HepG2 (cell line): ENCODE measurements around the gene NTM. TPM values are rescaled to one million over a fixed set of nuclear protein-coding genes. Genes with fewer than 3 reads are reported as not detected.
"Not testable (repeated sequence)": the region's sequence is repeated elsewhere in the genome, so short reads cannot be mapped to it uniquely, and the experiment has no call there.

Experiments
- ATAC-seq: fragments of 200-7000 bp; cut with Tn5 transposase; 3 replicates; pipeline ENCODE4 v1.9.1; 2020; ENCODE audit warnings: mild to moderate bottlenecking, moderate library complexity
- BruUV-seq: library from RNA; stranded (reverse); fragments of 400-500 nt; replicated peaks from 2 replicates; lab custom pipeline; 2021; lab: Mats Ljungman, UMichigan
- CTCF ChIA-PET: fragments of 300-600 bp; formaldehyde crosslinking; extraction: SDS; loops from one replicate; lab custom pipeline; 2021; ENCODE audit warnings: low total read pairs, inconsistent platforms, low intra/inter-chr PET ratio; lab: Yijun Ruan, JAX
- POLR2A ChIA-PET: fragments of 350-600 bp; sonication (Branson Sonifier 250); formaldehyde crosslinking; loops from one replicate; lab custom pipeline; 2020; ENCODE audit warnings: antibody characterized with exemption, inconsistent platforms; lab: Yijun Ruan, JAX
- DNase-seq: peaks from one replicate; pipeline ENCODE4 v3.0.0-alpha.2; 2015; ENCODE audit warnings: low spot score
- FAIRE-seq: peaks from 3 replicates; lab custom pipeline; 2011; peaks lifted over from hg19 to GRCh38; lab: Jason Lieb, UNC
- H2AFZ ChIP-seq: one replicate; pipeline ENCODE4 v1.6.1; 2011; ENCODE audit warnings: low read length, inconsistent platforms
- H3K27ac ChIP-seq: fragments of 300-600 bp; 3 replicates; pipeline ENCODE4 v1.8.0; 2011; ENCODE audit warnings: mixed run types, mild to moderate bottlenecking, mixed read lengths, low read length, inconsistent platforms; ENCODE audit not compliant: insufficient read depth; ENCODE audit errors: extremely low read length
- H3K27me3 ChIP-seq, 2 experiments: fragments of 200-600 bp in 1 of 2; 2 replicates in 1 of 2; 3 replicates in 1 of 2; pipeline versions ENCODE4 v1.6.0 to v1.8.0; 2011; ENCODE audit warnings: low read length in 2 of 2, mild to moderate bottlenecking in 2 of 2, moderate library complexity in 2 of 2, inconsistent platforms in 1 of 2; ENCODE audit not compliant: insufficient read depth in 2 of 2, control insufficient read depth in 1 of 2
- H3K36me3 ChIP-seq, 2 experiments: fragments of 200-600 bp in 1 of 2; replicated peaks in 1 of 2; 2 replicates in 1 of 2; 3 replicates in 1 of 2; pipeline versions ENCODE4 v1.5.1 to v1.8.0; 2011; ENCODE audit warnings: low read length in 2 of 2, inconsistent platforms in 1 of 2; ENCODE audit not compliant: insufficient read depth in 2 of 2, control insufficient read depth in 1 of 2
- H3K4me1 ChIP-seq: 2 replicates; pipeline ENCODE4 v1.5.1; 2012; ENCODE audit warnings: low read length, inconsistent platforms; ENCODE audit not compliant: insufficient read depth
- H3K4me2 ChIP-seq: 2 replicates; pipeline ENCODE4 v1.6.0; 2011; ENCODE audit warnings: low read depth, low read length, inconsistent platforms
- H3K4me3 ChIP-seq, 3 experiments: fragments of 200-600 bp in 1 of 3; sonication (generic), shearing (Covaris generic) in 1 of 3; replicated peaks in 1 of 3; 2 replicates each; pipeline ENCODE4 v1.5.1; 2011 to 2016; ENCODE audit warnings: low read length in 3 of 3, inconsistent platforms in 2 of 3, low read depth in 2 of 3, mild to moderate bottlenecking in 2 of 3, control low read depth in 1 of 3, mixed read lengths in 1 of 3; ENCODE audit not compliant: insufficient read depth in 1 of 3
- H3K79me2 ChIP-seq: one replicate; pipeline ENCODE4 v1.6.1; 2011; ENCODE audit warnings: low read length, inconsistent platforms; ENCODE audit not compliant: insufficient read depth
- H3K9ac ChIP-seq: 2 replicates; pipeline ENCODE4 v1.6.0; 2011; ENCODE audit warnings: mild to moderate bottlenecking, low read depth, low read length, inconsistent platforms; ENCODE audit not compliant: insufficient read depth
- H3K9me3 ChIP-seq: 2 replicates; pipeline ENCODE4 v1.5.1; 2012; ENCODE audit warnings: mild to moderate bottlenecking, low read length
- H4K20me1 ChIP-seq: 2 replicates; pipeline ENCODE4 v1.6.0; 2011; ENCODE audit warnings: inconsistent platforms, mild to moderate bottlenecking, low read length, moderate library complexity; ENCODE audit not compliant: insufficient read depth
- PAX8 ChIP-seq: sonication (generic); formaldehyde crosslinking; IDR thresholded peaks from 2 replicates; pipeline ENCODE4 v1.8.0; 2022; ENCODE audit warnings: mild to moderate bottlenecking, missing genetic modification reagents, borderline replicate concordance
- PHF8 ChIP-seq: sonication (generic); formaldehyde crosslinking; IDR thresholded peaks from 2 replicates; pipeline ENCODE4 v1.5.0; 2020; ENCODE audit warnings: missing genetic modification reagents
- POLR2A ChIP-seq, 2 experiments: IDR thresholded peaks; 2 replicates each; pipeline ENCODE4 v1.6.1; 2011; ENCODE audit warnings: low read depth in 2 of 2, low read length in 2 of 2, mild to moderate bottlenecking in 1 of 2, moderate library complexity in 1 of 2; ENCODE audit not compliant: insufficient read depth in 1 of 2
- RBM39 ChIP-seq: fragments of 200-400 bp; formaldehyde crosslinking; IDR thresholded peaks from one replicate; pipeline ENCODE4 v1.6.1; 2018; ENCODE audit warnings: antibody characterized with exemption, mild to moderate bottlenecking, low read depth, low read length; ENCODE audit not compliant: poor library complexity, severe bottlenecking
- SMAD3 ChIP-seq: sonication (generic); formaldehyde crosslinking; IDR thresholded peaks from 2 replicates; pipeline ENCODE4 v1.4.0; 2020; ENCODE audit warnings: missing genetic modification reagents
- ZNF136 ChIP-seq: sonication (generic); formaldehyde crosslinking; IDR thresholded peaks from 2 replicates; pipeline ENCODE4 v1.8.1; 2022; ENCODE audit warnings: low read depth, mild to moderate bottlenecking, moderate library complexity, missing genetic modification reagents
- ZNF329 ChIP-seq: sonication (generic); formaldehyde crosslinking; IDR thresholded peaks from 2 replicates; pipeline ENCODE4 v1.9.0; 2021; ENCODE audit warnings: low read depth, mild to moderate bottlenecking, missing genetic modification reagents
- ZNF850 ChIP-seq: sonication (generic); formaldehyde crosslinking; conservative IDR thresholded peaks from 2 replicates; pipeline ENCODE4 v1.9.0; 2021; ENCODE audit warnings: mild to moderate bottlenecking, missing genetic modification reagents
- ZSCAN12 ChIP-seq: sonication (generic); formaldehyde crosslinking; IDR thresholded peaks from 2 replicates; pipeline ENCODE4 v1.9.0; 2021; ENCODE audit warnings: mild to moderate bottlenecking, missing genetic modification reagents
- WGBS: methylation state at CpG from one replicate; pipeline ENCODE4 v1.1.6; 2017; ENCODE audit warnings: low lambda C conversion rate; 5-methylcytosine and 5-hydroxymethylcytosine counted together
- in situ Hi-C: cut with HindIII; loops from 2 replicates; pipeline ENCODE4 v1.10.0; 2017; ENCODE audit warnings: low pct_unique_long_range_greater_than_20kb; ENCODE audit not compliant: extremely low pct_ligation_motif_present
- intact Hi-C: fragments of 100-400 bp; cut with micrococcal nuclease; formaldehyde crosslinking; loops from one replicate; pipeline ENCODE4 v1.10.0; 2022; ENCODE audit not compliant: unreplicated experiment
- polyA plus RNA-seq, 8 experiments: library from polyadenylated mRNA; depleted of rRNA in 3 of 8; stranded (reverse) in 7 of 8; unstranded in 1 of 8; fragments of >200 nt; fragmentation: Illumina TruSeq in 4 of 8; extraction: Trizol in 4 of 8; gene quantifications; 2 replicates each; pipeline versions ENCODE4 v1.2.1 to v1.2.3, GENCODE V29; 2011 to 2016; ENCODE audit warnings: low read depth in 4 of 8, missing spikeins in 1 of 8, mixed read lengths in 1 of 8; ENCODE audit not compliant: insufficient read depth in 1 of 8
- total RNA-seq, 5 experiments: library from RNA; depleted of rRNA; stranded (reverse); fragments of >200 nt; fragmentation: Illumina TruSeq; extraction: Trizol; gene quantifications; 2 replicates each; pipeline ENCODE4 v1.2.3, GENCODE V29; 2016; ENCODE audit warnings: low read depth in 1 of 5

NTM gene
- total and polyA plus RNA-seq, 2 of the 13 experiments (the other 11 are each of a cell fraction or from before 2014, with no cell fraction given), result not detected

- H3K36me3 ChIP-seq, result no peaks in the 10 kb centered on the region
- CTCF ChIA-PET, result no interaction called here
- DNase-seq, result no peak
- H3K9ac ChIP-seq, result no peak overlapping the region
- no peaks in the 10 kb centered on the region for H3K9me3 ChIP-seq
- no peak for ATAC-seq
- H3K4me1 ChIP-seq, result no peaks in the 10 kb centered on the region
- H4K20me1 ChIP-seq, result no peaks in the 10 kb centered on the region
- in situ Hi-C loops, result no loop called here
- H3K4me2 ChIP-seq, result no peak overlapping the region
- BruUV-seq, result no TSS peak
- H3K4me3 ChIP-seq, result no peak overlapping the region
- H3K27me3 ChIP-seq, result peaks cover 0 to 15% of the 10 kb centered on the region in 2 experiments; a peak in 4 of 5 replicates
- intact Hi-C loops, result no loop called here
- no peak overlapping the region for H2AFZ ChIP-seq
- TF ChIP-seq ZNF850 (CRISPR knock-in tag) (no peak), ZNF329 (CRISPR knock-in tag) (no peak), PHF8 (no peak), SMAD3 (CRISPR knock-in tag) (no peak), ZSCAN12 (no peak), POLR2A (IDR thresholded peaks at IDR 0.05; ENCODE audit: insufficient read depth in 1 of 2, low read depth in 2 of 2, low read length in 2 of 2) (no peak), RBM39 (no peak), ZNF136 (no peak), PAX8 (CRISPR knock-in tag) (no peak)
- WGBS, result 10% methylated on average over 2 of the region's 6 CpGs
- no peaks in the 10 kb centered on the region for H3K79me2 ChIP-seq
- H3K27ac ChIP-seq, result no peak overlapping the region
- POLR2A ChIA-PET, result no interaction called here
- no peak for FAIRE-seq
Observed at GRCh38 chr11:131495423-131495822, 125.0 kb downstream of the NTM start.

GRCh38 chr11:131497686-131498085, 127.3 kb downstream of the NTM start:
- H3K27ac ChIP-seq, POLR2A ChIA-PET, in situ Hi-C loops, DNase-seq, BruUV-seq, H3K9me3 ChIP-seq, ATAC-seq, intact Hi-C loops, H3K4me3 ChIP-seq, H3K79me2 ChIP-seq, H3K4me1 ChIP-seq, H3K36me3 ChIP-seq, H3K4me2 ChIP-seq, H3K9ac ChIP-seq, H4K20me1 ChIP-seq, H2AFZ ChIP-seq, FAIRE-seq, CTCF ChIA-PET: not testable (repeated sequence)
- H3K27me3 ChIP-seq, result peaks cover 0 to 15% of the 10 kb centered on the region in 2 experiments; a peak in 4 of 5 replicates
- WGBS, result 16% methylated on average over 5 of the region's 5 CpGs
